SK-N-DZ (cell line): ENCODE results near the gene THOC6.
"Not testable (repeated sequence)": the region's sequence is repeated elsewhere in the genome, so short reads cannot be mapped to it uniquely, and the experiment has no call there.

Source experiments
- DNase-seq: peaks from one replicate; pipeline ENCODE4 v3.0.0-alpha.2; 2015; ENCODE audit warnings: low spot score

The THOC6 gene

DNA sequence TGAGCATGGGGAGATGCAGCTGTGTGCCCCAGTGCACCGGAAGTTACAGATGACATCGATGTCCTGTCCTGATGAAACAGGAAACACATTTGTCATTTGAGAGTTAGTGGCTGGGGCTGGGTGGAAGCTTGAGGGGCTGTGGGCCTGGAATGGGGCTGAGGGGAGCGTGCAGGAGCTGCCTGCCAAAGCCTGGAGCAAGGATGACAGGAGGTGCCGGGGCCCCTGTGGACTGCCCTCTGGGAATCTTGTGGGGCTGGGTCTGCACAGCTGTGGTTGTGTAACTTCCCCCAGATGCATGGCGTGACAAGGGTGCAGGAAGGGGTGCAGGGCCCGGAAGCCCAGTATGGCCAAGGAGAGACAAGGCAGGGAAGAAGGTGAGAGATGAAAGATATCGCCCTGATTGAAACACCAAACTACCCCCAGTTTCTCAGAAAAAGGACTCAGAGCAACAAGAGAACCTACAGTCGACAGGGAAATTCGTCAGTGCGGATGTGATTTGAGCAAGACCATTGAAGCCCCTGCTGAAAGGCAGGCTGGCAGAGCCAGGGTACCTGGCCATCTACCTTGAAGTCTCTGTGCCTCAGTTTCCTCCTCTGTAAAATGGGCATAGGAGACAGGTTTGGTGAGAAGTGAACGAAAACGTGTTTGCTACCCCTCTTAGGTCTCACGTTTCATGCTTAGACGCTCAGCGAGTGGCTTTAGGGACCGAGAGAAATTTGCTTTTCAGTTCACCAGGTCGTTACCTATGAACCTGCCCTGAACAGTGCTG lies 31.3 kb downstream of the THOC6 start:
- no peak for DNase-seq

GRCh38 chr16:3055734-3056115 lies 31.9 kb downstream of the THOC6 start:
- DNase-seq: not testable (repeated sequence)

- no peak for DNase-seq
Observed at GRCh38 chr16:3056336-3057180, 32.7 kb downstream of the THOC6 start.

DNA sequence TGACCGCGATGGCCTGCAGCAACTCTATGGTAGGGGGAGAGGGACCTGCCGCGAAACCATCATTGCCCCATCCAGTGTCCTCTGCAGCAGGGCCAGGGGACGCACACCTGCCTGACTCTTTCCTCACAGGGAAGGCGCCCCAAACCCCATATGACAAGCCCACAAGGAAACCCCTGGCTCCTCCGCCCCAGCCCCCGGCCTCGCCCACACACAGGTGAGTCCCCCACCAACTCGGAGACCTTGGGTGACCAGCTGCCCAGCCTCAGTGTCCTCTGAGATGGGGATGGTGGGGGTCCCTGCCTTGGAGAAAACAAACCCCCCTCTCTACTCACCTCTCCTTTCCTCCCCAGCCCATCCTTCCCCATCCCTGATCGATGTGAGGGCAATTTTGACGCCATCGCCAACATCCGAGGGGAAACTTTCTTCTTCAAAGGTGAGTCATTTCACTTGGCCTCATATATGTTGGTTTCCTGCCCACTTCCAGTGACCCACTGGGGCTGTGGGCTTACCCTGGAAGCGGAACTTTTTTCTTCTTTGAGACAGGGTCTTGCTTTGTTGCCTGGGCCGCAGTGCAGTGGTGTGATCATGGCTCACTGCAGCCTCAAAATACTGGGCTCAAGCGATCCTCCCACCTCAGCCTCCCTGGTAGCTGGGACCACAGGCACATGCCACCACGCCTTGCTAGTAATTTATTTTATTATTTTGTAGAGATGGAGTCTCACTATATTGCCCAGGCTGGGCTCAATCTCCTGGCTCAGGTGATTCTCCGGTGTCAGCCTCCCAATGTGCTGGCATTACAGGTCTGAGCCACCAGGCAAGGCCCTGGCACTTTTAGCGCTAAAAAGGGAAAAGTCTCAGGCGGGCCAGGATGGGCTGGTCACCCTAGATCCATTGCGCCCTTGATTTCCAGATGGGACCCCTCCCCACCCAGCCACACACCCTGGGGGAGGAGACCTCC lies 33.6 kb downstream of the THOC6 start:
- DNase-seq: no peak

DNA sequence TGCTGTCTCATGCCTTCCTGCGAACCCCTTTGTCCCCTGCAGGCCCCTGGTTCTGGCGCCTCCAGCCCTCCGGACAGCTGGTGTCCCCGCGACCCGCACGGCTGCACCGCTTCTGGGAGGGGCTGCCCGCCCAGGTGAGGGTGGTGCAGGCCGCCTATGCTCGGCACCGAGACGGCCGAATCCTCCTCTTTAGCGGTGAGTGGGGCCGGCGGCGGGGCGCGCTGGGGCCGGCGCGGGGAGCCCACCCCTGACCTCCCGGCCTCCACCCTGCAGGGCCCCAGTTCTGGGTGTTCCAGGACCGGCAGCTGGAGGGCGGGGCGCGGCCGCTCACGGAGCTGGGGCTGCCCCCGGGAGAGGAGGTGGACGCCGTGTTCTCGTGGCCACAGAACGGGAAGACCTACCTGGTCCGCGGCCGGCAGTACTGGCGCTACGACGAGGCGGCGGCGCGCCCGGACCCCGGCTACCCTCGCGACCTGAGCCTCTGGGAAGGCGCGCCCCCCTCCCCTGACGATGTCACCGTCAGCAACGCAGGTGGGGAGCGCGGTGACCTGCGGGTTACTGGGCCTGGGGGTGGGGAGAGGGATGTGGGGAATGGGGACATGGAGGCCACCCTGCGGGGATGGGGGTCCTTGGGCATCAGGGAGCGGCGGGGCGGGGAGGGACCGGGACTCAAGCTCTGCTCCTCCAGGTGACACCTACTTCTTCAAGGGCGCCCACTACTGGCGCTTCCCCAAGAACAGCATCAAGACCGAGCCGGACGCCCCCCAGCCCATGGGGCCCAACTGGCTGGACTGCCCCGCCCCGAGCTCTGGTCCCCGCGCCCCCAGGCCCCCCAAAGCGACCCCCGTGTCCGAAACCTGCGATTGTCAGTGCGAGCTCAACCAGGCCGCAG lies 34.5 kb downstream of the THOC6 start:
- DNase-seq: peak; percentile 54

DNA sequence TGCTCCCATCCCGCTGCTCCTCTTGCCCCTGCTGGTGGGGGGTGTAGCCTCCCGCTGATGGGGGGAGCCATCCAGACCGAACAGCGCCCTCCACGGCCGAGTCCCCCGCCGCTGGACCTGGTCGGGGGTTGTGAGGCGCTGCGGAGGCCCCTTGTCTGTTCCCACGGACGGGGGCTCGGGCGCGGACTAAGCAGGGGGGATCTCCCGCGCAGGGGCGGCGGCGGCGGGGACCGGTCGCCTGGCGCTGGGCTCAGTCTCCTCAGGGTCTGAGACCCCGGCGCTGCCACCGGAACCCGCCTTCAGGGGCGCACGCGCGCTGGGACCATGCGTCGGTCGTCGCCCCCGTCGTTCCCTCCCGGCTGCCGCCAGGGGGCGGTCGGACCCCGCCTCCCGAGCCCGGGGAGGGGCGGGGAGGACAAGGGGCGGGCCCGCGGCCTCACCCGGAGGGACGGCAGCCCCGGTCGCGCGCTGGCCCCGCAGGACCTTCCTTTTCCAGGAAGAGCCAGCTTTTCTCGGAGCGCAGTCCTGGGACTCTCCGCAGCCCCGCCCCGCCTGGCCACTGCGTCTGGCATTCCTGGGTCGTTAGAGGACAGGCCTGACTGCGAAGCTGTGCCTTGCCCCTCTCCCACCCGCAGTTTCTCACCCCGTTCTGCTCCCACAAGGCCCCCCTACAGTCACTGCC lies 35.3 kb downstream of the THOC6 start:
- peak; percentile 85 for DNase-seq

DNA sequence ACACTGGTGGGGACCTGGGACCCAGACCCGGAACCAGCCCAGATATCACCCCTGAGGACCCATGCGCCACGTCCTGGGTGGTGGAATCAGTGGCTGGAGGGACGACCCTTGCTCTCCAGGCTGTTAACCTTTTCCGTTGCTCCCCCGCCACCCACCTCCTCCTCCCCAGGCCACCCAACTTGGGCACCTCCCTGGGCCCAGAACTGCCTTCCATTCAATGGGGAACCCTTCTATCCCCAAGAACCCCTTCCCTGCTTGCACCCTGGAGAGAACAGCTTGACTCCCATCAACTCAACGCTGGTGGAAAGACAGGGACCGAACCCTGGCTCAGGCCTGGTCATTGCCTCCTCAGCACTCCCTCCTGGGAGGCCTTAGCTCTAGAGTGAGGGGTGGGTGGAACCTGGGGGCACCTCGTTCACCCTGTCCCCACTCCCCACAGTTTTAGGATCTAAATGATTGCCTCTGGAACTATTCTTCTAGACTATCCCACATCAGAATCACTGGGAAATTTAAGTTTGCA lies 35.9 kb downstream of the THOC6 start:
- no peak for DNase-seq

DNA sequence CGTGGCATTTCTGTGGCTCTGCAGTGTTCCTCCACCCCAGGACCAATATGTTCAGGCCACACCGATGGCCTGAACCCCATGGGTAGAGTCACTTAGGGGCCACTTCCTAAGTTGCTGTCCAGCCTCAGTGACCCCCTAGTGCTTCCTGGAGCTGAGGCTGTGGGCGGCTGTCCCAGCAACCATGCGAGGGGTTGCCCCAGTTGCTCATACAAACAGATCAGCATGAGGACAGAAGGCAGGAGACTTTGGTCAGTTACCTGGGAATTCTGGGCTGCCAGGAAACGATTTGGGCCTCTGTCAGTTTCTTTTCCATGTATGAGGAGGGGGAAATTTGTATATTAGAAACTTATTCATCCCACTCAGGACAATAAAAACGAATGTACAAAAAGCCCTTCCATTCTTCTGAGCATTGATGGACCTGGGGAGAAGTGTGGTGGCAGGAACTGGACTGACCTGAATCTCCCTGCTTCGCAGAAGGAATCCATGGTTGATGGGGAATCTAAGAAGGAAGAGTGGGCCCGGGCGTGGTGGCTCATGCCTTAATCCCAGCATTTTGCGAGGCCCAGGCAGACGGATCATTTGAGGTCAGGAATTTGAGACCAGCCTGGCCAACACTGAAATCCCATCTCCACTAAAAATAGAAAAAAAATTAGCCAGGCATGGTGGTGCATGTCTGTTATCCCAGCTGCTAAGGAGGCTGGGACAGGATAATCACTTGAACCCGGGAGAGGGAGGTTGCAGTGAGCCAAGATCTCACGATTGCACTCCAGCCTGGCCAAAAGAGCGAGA lies 36.7 kb downstream of the THOC6 start:
- DNase-seq: no peak

GRCh38 chr16:3062553-3062952 lies 38.7 kb downstream of the THOC6 start:
- no peak for DNase-seq

DNA sequence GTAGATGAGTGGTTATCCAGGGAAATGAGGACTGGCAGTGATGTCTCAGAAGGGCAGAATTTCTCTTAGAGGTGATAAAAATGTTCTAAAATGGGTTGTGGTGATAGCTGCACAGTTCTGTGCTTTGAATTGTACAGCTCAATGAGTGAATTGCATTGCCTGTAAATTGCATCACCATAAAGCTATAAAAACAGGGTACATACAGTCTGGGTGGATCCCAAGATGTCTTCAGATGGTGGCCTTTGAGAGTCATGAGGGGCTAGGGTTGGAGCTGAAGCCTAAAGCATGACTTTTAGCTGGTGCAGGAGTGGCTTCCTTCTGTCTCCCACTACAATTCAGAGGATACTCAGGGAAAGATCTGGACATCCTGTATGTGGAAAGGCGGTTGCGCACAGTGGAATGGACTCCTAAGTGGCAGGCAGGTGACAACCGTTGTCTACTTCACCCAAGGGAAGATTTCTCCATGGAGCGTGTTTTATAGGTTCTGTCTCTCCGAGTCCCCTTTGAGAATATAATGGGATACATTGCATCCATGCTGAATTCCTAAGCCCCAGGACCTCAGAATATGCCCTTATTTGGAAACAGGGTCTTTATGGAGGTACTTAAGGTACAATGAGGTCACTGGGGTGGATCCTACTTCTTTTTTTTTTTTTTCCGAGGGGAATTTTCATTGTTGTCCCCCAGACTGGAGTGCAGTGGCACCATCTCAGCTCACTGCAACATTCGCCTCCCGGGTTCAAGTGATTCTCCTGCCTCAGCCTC lies 40.0 kb downstream of the THOC6 start:
- no peak for DNase-seq

GRCh38 chr16:3065069-3065741 lies 41.4 kb downstream of the THOC6 start, which contains the start of gene IL32:
IL32 (plus strand) TSS chr16:3065640; CDS start chr16:3065812, 172 bp downstream.
- no peak for DNase-seq

DNA sequence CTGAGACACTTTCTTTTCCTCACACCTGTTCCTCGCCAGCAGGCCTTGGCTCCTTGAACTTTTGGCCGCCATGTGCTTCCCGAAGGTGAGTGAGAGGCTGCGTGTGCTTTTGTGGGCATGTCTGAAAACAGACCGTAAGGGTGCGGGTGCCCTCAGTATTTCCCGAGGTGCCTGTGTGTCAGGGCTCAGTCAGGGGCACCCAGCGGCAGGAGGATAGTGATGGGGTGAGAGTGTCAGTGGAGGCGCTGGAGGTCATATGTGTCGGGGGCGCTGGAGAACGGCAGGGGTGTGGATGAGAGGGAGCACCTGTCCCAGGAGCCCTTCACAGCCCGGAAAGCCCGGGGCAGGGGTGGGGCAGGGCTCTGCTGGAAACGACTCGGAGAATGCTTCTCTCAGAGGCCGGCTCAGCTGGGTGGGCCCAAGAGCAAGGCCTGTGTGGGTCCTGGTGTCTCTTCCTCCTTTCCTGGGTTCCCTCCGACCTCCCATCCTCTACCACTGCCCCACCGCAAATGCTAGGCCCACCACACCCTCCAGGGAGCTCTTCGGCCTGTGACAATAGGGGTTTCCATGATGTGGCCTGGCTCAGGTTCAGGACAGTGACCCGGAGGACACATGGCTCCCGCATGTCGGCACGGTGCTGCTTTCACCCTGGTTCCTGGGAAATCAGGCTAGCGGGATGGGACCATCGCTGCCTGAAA lies 42.1 kb downstream of the THOC6 start:
- DNase-seq: no peak

DNA sequence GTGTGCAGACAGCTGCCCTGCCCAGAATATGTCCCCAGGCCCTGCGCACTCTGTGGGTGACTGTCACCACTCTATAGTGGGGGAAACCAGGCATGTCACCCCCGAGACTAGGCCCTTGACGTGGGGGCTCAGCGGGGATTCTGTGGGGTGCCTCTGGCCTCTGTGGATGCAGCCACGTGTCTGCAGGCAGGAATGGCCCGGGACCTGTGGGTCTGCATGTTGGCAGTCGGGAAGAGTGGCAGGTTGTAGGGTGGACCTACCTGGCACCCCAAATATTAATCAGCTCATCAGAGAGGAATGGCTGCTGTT lies 42.6 kb downstream of the THOC6 start:
- no peak for DNase-seq

- no peak for DNase-seq
Observed at GRCh38 chr16:3068487-3068886, 44.7 kb downstream of the THOC6 start.

GRCh38 chr16:3069146-3069545 lies 45.3 kb downstream of the THOC6 start:
- not testable (repeated sequence) for DNase-seq

DNA sequence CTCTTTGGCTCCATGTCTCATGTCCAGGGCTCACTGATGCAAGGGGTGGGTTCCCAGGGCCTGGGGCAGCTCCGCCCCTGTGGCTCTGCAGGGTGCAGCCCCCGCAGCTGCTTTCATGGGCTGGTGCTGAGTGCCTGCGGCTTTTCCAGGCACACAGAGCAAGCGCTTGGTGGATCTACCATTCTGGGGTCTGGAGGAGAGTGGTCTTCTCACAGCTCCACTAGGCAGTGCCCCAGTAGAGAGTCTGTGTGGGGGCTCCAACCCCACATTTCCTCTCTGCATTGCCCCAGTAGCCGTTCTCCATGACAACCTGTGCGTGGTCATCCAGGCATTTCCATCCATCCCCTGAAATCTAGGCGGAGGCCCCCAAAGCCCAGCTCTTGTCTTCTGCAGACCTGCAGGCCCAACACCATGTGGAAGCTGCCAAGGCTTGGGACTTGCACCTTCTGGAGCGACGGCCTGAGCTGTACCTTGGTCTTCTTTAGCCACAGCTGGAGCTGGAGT lies 46.8 kb downstream of the THOC6 start:
- no peak for DNase-seq

DNA sequence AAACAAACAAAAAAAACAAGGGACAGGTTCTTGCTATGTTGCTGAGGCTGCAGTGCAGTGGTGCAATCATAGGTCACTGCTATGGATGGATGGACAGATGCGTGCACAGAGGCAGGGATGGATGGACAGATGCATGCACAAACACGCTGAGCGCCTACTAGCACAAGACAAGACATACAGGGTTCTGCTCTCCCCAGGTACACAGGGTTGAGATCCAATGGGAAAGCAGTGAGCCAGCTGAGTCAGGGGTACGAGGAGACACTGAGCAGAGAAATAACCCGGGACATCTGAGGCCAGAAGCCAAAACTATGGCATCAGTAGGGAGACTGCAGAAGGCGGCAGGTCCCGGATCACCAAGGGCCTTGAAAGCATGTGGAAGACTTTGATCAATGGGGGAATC lies 47.8 kb downstream of the THOC6 start:
- no peak for DNase-seq
